NB4 (cell line): ENCODE measurements around the gene BEX3.

Source experiments
- CTCF ChIP-seq: IDR thresholded peaks from one replicate; pipeline ENCODE4 v1.5.1; 2012; ENCODE audit warnings: low read depth, low read length
- MAX ChIP-seq: IDR thresholded peaks from 2 replicates; pipeline ENCODE4 v1.6.1; 2011; ENCODE audit warnings: low read depth, low read length
- POLR2A ChIP-seq: IDR thresholded peaks from 2 replicates; pipeline ENCODE4 v1.6.1; 2011; ENCODE audit warnings: mild to moderate bottlenecking; ENCODE audit not compliant: insufficient read length; ENCODE audit errors: extremely low read depth

- TF ChIP-seq POLR2A: no peak
- TF ChIP-seq CTCF: no peak
- TF ChIP-seq MAX: no peak
Observed at GRCh38 chrX:103330681-103331288, 45.6 kb upstream of the BEX3 start.
